H1 (cell line): Measurements from ENCODE around the gene TRAPPC8. TPM values are rescaled to one million over a fixed set of nuclear protein-coding genes. Genes with fewer than 3 reads are reported as not detected.

Experiments used
- CTCF ChIA-PET: fragments of 300-600 bp; sonication (Branson Sonifier 250); formaldehyde crosslinking; loops from one replicate; lab custom pipeline; 2021; ENCODE audit not compliant: partially characterized antibody; lab: Charles Lee
- POLR2A ChIA-PET: fragments of 300-600 bp; sonication (Branson Sonifier 250); formaldehyde crosslinking; loops from one replicate; lab custom pipeline; 2021; ENCODE audit warnings: inconsistent platforms; ENCODE audit not compliant: partially characterized antibody; lab: Charles Lee
- DNase-seq, 2 experiments: peaks; one replicate each; pipeline versions ENCODE4 v3.0.0 to v3.0.0-alpha.2; 2010 to 2022; ENCODE audit warnings: low spot score in 2 of 2, low read depth in 1 of 2, mixed read lengths in 1 of 2
- FAIRE-seq: peaks from 2 replicates; lab custom pipeline; 2011; peaks lifted over from hg19 to GRCh38; lab: Jason Lieb, UNC
- H2AFZ ChIP-seq: 2 replicates; pipeline ENCODE4 v1.8.1; 2012; ENCODE audit warnings: low read length, inconsistent platforms
- H2AK5ac ChIP-seq: 2 replicates; pipeline ENCODE4 v1.6.1; 2013; ENCODE audit warnings: low read depth, low read length
- H2BK120ac ChIP-seq: replicated peaks from 2 replicates; pipeline ENCODE3; 2013; ENCODE audit warnings: low read depth, low read length, inconsistent platforms
- H2BK12ac ChIP-seq: 2 replicates; pipeline ENCODE4 v1.6.1; 2013; ENCODE audit warnings: low read depth, low read length
- H2BK15ac ChIP-seq: 2 replicates; pipeline ENCODE4 v1.6.1; 2013; ENCODE audit warnings: low read length
- H2BK20ac ChIP-seq: 2 replicates; pipeline ENCODE4 v1.6.1; 2013; ENCODE audit warnings: low read length
- H2BK5ac ChIP-seq: 2 replicates; pipeline ENCODE4 v1.6.1; 2013; ENCODE audit warnings: low read depth, low read length
- H3K14ac ChIP-seq: 2 replicates; pipeline ENCODE4 v1.6.1; 2013; ENCODE audit warnings: inconsistent platforms; ENCODE audit not compliant: insufficient read length
- H3K18ac ChIP-seq: 2 replicates; pipeline ENCODE4 v1.6.1; 2013; ENCODE audit warnings: low read length; ENCODE audit errors: extremely low read depth
- H3K23ac ChIP-seq: 2 replicates; pipeline ENCODE4 v1.6.1; 2013; ENCODE audit warnings: inconsistent platforms; ENCODE audit not compliant: insufficient read length
- H3K23me2 ChIP-seq: 2 replicates; pipeline ENCODE4 v1.6.1; 2013; ENCODE audit warnings: low read depth, low read length
- H3K27ac ChIP-seq: 2 replicates; pipeline ENCODE4 v1.6.1; 2011; ENCODE audit warnings: low read depth, low read length, inconsistent platforms
- H3K27me3 ChIP-seq, 4 experiments: replicated peaks in 1 of 4; 1 replicate in 1 of 4; 2 replicates in 3 of 4; pipeline versions ENCODE4 v1.6.1 to v1.8.1; 2011 to 2013; ENCODE audit warnings: low read length in 3 of 4, mild to moderate bottlenecking in 3 of 4, inconsistent platforms in 2 of 4, mixed read lengths in 2 of 4, moderate library complexity in 1 of 4; ENCODE audit not compliant: control insufficient read depth in 3 of 4, insufficient read depth in 3 of 4; ENCODE audit errors: extremely low read depth in 1 of 4
- H3K36me3 ChIP-seq, 4 experiments: 2 replicates each; pipeline versions ENCODE4 v1.6.1 to v1.8.1; 2011 to 2013; ENCODE audit warnings: mild to moderate bottlenecking in 4 of 4, low read length in 3 of 4, moderate library complexity in 2 of 4, control low read depth in 1 of 4, inconsistent platforms in 1 of 4; ENCODE audit not compliant: insufficient read depth in 4 of 4, control insufficient read depth in 2 of 4
- H3K4ac ChIP-seq: replicated peaks from 2 replicates; pipeline ENCODE3; 2013; ENCODE audit warnings: low read length, low read depth, mixed read lengths, inconsistent platforms; ENCODE audit not compliant: insufficient read length
- H3K4me1 ChIP-seq, 4 experiments: replicated peaks in 1 of 4; 1 replicate in 1 of 4; 2 replicates in 3 of 4; pipeline versions ENCODE4 v1.6.1 to v1.8.1; 2011 to 2013; ENCODE audit warnings: low read length in 3 of 4, inconsistent platforms in 2 of 4, mixed read lengths in 1 of 4; ENCODE audit not compliant: insufficient read depth in 4 of 4, control insufficient read depth in 3 of 4
- H3K4me2 ChIP-seq, 2 experiments: 2 replicates each; pipeline versions ENCODE4 v1.6.1 to v1.8.1; 2011 to 2013; ENCODE audit warnings: low read depth in 2 of 2, low read length in 2 of 2, control low read depth in 1 of 2, inconsistent platforms in 1 of 2, mild to moderate bottlenecking in 1 of 2; ENCODE audit not compliant: insufficient read depth in 1 of 2
- H3K4me3 ChIP-seq, 4 experiments: fragments of 200-600, 300-600 bp in 1 of 4; sonication (generic), shearing (Covaris generic), sonication (Bioruptor Twin) in 1 of 4; 2 replicates each; pipeline versions ENCODE4 v1.5.1 to v1.8.1; 2011 to 2016; ENCODE audit warnings: low read length in 4 of 4, low read depth in 3 of 4, control low read depth in 2 of 4, inconsistent platforms in 2 of 4, mild to moderate bottlenecking in 2 of 4, mixed read lengths in 1 of 4, moderate library complexity in 1 of 4; ENCODE audit not compliant: insufficient read depth in 2 of 4; ENCODE audit errors: extremely low read depth in 1 of 4
- H3K56ac ChIP-seq: replicated peaks from 2 replicates; pipeline ENCODE3; 2013; ENCODE audit warnings: low read depth, mild to moderate bottlenecking, mixed read lengths, low read length, inconsistent platforms; ENCODE audit not compliant: insufficient read length
- H3K79me1 ChIP-seq: 2 replicates; pipeline ENCODE4 v1.6.1; 2013; ENCODE audit warnings: low read depth, low read length, control low read depth
- H3K79me2 ChIP-seq, 2 experiments: 2 replicates each; pipeline versions ENCODE4 v1.6.1 to v1.8.1; 2012 to 2013; ENCODE audit warnings: low read length in 2 of 2, mild to moderate bottlenecking in 2 of 2, inconsistent platforms in 1 of 2; ENCODE audit not compliant: insufficient read depth in 2 of 2, control insufficient read depth in 1 of 2
- H3K9ac ChIP-seq, 4 experiments: replicated peaks in 1 of 4; 1 replicate in 1 of 4; 2 replicates in 3 of 4; pipeline versions ENCODE4 v1.6.1 to v1.8.1; 2011 to 2013; ENCODE audit warnings: low read depth in 3 of 4, low read length in 3 of 4, control low read depth in 2 of 4, mild to moderate bottlenecking in 2 of 4, moderate library complexity in 2 of 4, inconsistent platforms in 1 of 4; ENCODE audit errors: extremely low read depth in 1 of 4
- H3K9me3 ChIP-seq, 2 experiments: 2 replicates each; pipeline versions ENCODE4 v1.6.1 to v1.8.1; 2012 to 2013; ENCODE audit warnings: mild to moderate bottlenecking in 2 of 2, moderate library complexity in 2 of 2, control low read depth in 1 of 2, inconsistent platforms in 1 of 2, low read depth in 1 of 2, low read length in 1 of 2, mixed read lengths in 1 of 2; ENCODE audit not compliant: insufficient read depth in 2 of 2
- H4K20me1 ChIP-seq, 2 experiments: replicated peaks in 1 of 2; 2 replicates each; pipeline versions ENCODE3 to v1.8.1; 2011 to 2013; ENCODE audit warnings: inconsistent platforms in 2 of 2, low read length in 2 of 2, mild to moderate bottlenecking in 1 of 2; ENCODE audit not compliant: insufficient read depth in 2 of 2, control insufficient read depth in 1 of 2
- H4K5ac ChIP-seq: 2 replicates; pipeline ENCODE4 v1.6.1; 2013; ENCODE audit warnings: low read length, low read depth, mixed read lengths, inconsistent platforms; ENCODE audit not compliant: insufficient read length
- H4K8ac ChIP-seq: 2 replicates; pipeline ENCODE4 v1.8.0; 2013; ENCODE audit warnings: mild to moderate bottlenecking, moderate library complexity, low read length, inconsistent platforms; ENCODE audit not compliant: insufficient read depth; ENCODE audit errors: extremely low read depth
- H4K91ac ChIP-seq: replicated peaks from 2 replicates; pipeline ENCODE3; 2013; ENCODE audit warnings: low read length, mixed read lengths, inconsistent platforms; ENCODE audit not compliant: insufficient read length
- WGBS, 2 experiments: shearing (Covaris generic) in 1 of 2; methylation state at CpG; one replicate each; pipeline versions ENCODE4 v1.1.6 to v1.1.7; 2013 to 2015; ENCODE audit warnings: low lambda C conversion rate in 2 of 2, mixed read lengths in 2 of 2, inconsistent platforms in 1 of 2, low coverage in 1 of 2, missing lambda C conversion rate in 1 of 2; ENCODE audit not compliant: insufficient replicate concordance in 2 of 2, insufficient coverage in 1 of 2, insufficient read length in 1 of 2; ENCODE audit errors: extremely low coverage in 1 of 2, missing lambda C conversion rate in 1 of 2; 5-methylcytosine and 5-hydroxymethylcytosine counted together
- polyA plus RNA-seq, 7 experiments: library from polyadenylated mRNA; depleted of rRNA in 3 of 7; stranded (reverse) in 5 of 7; unstranded in 2 of 7; fragments of >200 nt in 5 of 7; fragments of 200-250 nt in 2 of 7; gene quantifications; 1 replicate in 5 of 7; 2 replicates in 1 of 7; 4 replicates in 1 of 7; pipeline versions ENCODE4 v1.2.1 to v1.2.3, GENCODE V29; 2011 to 2013; ENCODE audit warnings: missing spikeins in 2 of 7, mixed read lengths in 2 of 7
- total RNA-seq: library from RNA; stranded (reverse); fragmentation: NEBNext Ultra II Directional; extraction: Animal tissue kit (Norgen Biotek cat#: 25700); gene quantifications from 2 replicates; pipeline ENCODE4 v1.2.1, GENCODE V29; 2021

The TRAPPC8 gene
- total and polyA plus RNA-seq, 2 of the 8 experiments (the other 6 are each of a cell fraction or from before 2014, with no cell fraction given) = 43.6 to 56.5 TPM

DNA sequence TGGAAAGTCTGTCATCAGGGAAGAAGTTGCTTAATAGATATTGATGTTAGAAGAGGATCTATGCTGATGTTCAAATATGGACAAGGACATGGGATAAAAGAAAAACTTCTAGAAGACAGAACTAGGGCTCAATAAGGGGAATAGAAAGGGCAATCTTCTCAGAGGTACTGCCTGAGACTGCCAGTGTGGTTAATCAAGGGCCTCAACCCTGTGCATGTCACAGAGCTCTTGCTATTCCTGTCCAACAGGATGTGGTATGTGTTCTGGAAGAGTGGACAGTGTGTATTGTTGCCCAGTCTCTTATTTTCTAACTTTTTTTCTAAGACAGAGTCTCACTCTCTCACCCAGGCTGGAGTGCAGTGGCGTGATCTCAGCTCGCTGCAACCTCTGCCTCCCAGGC is 47.9 kb upstream of the TRAPPC8 start:
- peaks cover 0 to 4% (median 2%) of the 10 kb centered on the region in 4 experiments; a peak in 2 of 7 replicates for H3K4me1 ChIP-seq
- no peak overlapping the region for H3K9ac ChIP-seq
- H3K23me2 ChIP-seq = no peaks in the 10 kb centered on the region
- no peak overlapping the region for H2BK15ac ChIP-seq
- no peak overlapping the region for H3K23ac ChIP-seq
- H3K79me1 ChIP-seq = no peaks in the 10 kb centered on the region
- H2BK5ac ChIP-seq = no peak overlapping the region
- no peak overlapping the region for H2AFZ ChIP-seq
- no peaks in the 10 kb centered on the region for H3K27me3 ChIP-seq
- H3K79me2 ChIP-seq = no peaks in the 10 kb centered on the region
- POLR2A ChIA-PET = no interaction called here
- H3K4me3 ChIP-seq = no peak overlapping the region
- H4K91ac ChIP-seq = no peak overlapping the region
- no peaks in the 10 kb centered on the region for H4K20me1 ChIP-seq
- no peak overlapping the region for H2BK20ac ChIP-seq
- H4K5ac ChIP-seq = no peak overlapping the region
- no peak overlapping the region for H2BK120ac ChIP-seq
- H3K18ac ChIP-seq = no peak overlapping the region
- H3K9me3 ChIP-seq = no peaks in the 10 kb centered on the region
- no peak overlapping the region for H2AK5ac ChIP-seq
- DNase-seq (no peak), FAIRE-seq (no peak)
- no peak overlapping the region for H3K56ac ChIP-seq
- WGBS, 2 experiments = 96% methylated on average over 2 of the region's 2 CpGs; no CpG with 5 or more reads in 1 of the 2 experiments
- no peak overlapping the region for H3K27ac ChIP-seq
- CTCF ChIA-PET = no interaction called here
- H3K14ac ChIP-seq = no peak overlapping the region
- H3K36me3 ChIP-seq = no peaks in the 10 kb centered on the region
- no peak overlapping the region for H4K8ac ChIP-seq
- H3K4ac ChIP-seq = no peak overlapping the region
- no peak overlapping the region for H3K4me2 ChIP-seq
- H2BK12ac ChIP-seq = no peak overlapping the region
